Left lobe of liver (tissue), 2 donors: ENCODE measurements around the gene PIGW. TPM values are rescaled to one million over a fixed set of nuclear protein-coding genes. Genes with fewer than 3 reads are reported as not detected.

ENCODE experiments used
- ATAC-seq: fragments of 200-7000 bp; cut with Tn5 transposase; one replicate; pipeline ENCODE4 v1.9.1; 2020; ENCODE audit warnings: mild to moderate bottlenecking, moderate library complexity
- DNase-seq: peaks from one replicate; pipeline ENCODE4 v3.0.0-alpha.2; 2020; ENCODE audit warnings: low spot score
- total RNA-seq: library from RNA; stranded (reverse); gene quantifications from one replicate; pipeline ENCODE4 v1.2.1, GENCODE V29; 2021
- donor health status: DM: no; HTN: no; CAD: no; lungs with moderate emphysema.
- donor health status: DM: no; HTN: yes; CAD: no.

PIGW gene
- total RNA-seq, 1 donor from 2014 or later = 3.3 TPM

DNA sequence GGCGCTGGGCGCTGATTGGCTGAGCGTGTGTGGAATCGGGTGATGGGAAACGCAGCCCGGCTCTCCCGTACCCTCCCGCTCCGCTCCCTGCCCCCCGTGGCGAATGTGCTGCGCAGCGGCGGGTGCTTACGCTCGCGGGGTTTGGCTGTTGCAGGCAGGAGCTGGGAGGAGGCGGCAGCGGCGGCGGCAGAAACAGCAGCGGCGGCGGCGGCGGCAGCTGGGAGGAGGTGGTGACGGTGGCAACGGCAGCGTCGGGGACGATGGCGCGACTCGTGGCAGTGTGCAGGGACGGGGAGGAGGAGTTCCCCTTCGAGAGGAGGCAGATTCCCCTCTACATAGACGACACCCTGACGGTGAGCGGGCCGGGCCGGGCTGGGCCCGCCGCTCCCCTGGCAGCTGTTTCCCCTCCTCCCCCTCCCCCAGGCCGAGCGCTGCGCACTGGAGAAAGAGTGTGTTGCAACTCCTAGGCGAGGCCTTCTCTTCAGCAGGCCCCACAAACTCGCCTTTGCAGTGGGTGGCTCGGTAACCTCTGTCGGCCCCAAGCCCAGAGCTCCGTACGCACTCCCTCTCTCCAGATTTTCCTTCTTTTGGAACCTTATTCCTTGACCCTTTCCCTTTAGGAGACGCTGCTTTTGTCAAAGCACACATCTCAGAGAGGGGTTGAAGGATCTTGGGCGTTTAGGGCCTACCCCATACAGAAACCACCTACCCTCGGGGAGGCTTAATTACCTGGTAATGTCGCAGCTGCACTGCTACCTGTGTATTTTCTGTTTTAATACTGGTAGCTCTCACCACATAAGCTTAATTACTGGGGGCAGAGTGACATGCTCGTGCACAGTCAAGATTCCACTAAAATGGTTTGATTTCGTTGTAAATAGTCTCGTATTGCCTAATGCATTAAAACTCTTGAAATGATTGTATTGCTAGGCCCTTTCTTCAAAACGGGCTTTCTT is 11.0 kb downstream of the PIGW start:
- DNase-seq (peak; percentile 83), ATAC-seq (peak; percentile 81)

DNA sequence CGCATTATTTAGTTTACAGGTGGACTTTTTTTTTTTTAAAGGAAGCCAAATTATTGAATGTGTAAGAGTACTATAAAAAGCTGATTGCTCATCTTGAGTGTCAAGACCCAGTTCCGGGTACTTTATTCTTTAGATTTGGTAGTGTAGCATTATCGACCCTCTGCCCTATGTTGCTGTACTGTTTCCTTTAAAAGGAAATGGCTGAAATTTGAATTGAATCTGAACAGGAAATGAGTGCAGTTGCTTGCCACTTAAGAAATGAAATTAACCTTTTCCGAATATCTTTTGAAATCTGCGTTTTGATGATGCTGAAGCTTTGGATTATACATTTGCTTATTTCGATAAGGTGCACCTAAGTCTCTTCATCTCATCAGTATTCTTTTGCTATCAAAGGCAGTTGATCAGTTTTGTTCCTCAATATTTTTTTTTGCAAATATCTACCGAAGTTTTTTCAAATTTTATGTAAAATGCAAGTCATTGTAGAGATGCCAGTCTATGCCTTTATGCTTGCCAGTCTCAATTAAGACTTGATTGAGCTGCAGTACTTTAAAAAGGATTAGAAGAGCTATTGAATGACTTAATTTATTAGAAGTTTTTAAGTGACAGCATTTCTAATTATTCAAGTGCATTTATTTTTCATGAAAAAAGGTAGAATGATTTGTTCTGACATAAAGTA is 11.8 kb downstream of the PIGW start:
- ATAC-seq (no peak), DNase-seq (no peak)

DNA sequence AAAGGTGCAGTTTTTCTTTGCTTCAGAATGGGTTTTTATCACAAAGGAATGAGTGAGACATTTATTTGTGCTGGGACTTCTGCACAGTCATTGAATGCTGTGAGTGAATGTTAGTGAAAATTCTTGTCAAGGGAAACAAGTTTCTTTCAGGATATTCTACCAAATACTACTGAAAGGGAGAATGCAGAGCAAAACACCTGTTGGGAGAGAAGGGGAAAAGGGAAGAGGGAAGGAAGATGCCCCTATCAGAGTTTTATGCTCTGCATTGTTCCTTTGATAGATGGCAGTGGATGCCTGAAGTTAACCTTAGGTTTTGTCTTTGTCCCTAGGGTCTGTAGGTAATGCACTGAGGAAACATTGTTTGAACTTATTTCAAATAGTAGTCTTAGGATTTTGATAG is 13.0 kb downstream of the PIGW start:
- DNase-seq (no peak), ATAC-seq (no peak)

DNA sequence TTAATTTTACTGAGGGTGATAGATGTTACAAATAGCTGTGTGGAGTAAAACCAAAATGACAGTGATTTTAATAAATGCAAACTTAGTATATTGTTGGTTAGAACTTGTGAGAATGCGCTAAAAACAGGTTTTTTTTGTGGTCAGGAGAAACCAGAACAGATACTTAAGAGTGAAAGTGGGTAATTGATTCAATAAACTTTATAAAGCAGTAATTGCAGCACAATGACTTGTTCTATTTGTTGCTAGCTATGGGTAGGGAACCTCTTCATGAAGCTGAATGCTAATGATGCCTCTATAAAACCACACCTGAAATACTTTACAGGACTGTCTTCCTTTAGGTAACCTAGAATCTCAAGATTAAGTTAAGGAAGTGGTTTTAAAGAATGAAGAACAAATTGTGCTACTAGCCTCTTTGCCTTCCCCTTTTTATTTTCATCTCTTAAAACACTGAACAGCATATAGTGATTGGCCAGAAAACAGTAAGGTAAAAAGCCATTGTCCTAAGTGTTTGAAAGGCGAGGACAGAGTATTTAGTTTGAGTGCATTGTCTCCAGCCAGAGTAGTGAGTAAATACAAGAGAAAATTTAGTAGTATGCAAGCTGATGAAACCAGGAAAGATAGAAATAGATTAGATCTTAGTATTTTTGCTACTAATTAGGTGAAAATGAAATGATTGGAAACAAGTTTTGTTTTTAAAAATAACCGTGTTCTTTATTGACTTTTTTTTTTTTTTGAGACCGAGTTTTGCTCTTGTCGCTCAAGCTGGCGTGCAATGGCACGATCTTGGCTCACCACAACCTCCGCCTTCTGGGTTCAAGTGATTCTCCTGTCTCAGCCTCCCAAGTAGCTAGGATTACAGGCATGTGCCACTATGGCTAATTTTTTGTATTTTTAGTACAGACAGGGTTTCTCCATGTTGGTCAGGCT is 16.0 kb downstream of the PIGW start:
- no peak for ATAC-seq
- DNase-seq = no peak

DNA sequence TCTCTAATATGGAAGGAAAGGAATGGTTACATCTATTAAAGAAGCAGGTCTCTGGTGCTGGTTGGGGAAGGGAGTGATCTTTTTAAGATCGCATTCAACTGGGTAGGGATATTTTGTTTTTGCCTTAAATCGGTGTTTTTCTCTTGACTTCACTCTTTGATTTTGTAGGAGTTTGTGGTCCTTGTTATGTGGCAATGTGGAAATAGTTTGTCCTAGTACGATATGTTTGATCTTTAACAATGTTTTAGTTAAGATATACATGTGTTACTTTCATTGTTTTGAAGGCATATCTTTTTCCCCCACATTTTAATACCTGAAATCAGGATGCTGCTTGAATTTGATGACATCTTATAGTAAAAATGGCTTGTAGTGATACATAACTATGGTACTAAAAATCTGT is 18.7 kb downstream of the PIGW start:
- no peak for ATAC-seq
- DNase-seq = no peak

DNA sequence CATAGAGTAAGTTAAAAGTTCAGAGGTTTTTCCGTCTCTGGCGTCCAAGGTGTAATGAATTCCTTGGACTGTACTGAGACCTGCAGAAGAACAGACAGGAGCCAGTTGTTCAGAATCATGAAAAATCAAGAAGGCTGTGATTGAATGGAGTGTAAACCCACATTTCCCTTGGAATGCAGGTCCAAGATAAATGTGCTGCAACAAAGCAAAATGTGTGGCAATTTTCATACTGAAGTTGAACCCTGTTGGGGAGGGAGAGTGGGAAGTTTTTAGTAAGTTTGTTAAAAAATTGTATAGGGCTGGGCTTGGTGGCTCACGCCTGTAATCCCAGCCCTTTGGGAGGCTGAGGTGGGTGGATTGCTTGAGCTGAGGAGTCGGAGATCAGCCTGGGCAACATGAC is 31.3 kb downstream of the PIGW start:
- DNase-seq = no peak
- ATAC-seq = no peak

DNA sequence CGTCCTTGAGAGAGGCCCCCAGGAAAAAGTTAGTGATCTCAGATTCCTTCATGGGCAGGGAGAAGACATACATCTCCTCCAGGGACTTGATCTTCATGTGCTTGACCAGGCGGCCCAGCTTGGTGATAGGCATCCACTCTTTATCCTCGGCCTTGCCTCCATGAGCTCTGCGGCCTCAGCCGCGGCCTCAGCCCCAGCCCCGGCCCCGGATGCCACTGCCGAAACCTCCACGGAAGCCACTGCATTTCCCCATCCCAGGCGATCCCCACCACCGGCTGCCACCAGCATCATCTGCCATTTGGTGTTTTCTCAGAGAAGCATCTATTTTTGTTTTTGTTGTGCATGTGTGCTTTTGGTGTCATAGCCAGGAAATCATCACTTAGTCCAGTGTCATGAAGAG is 40.2 kb downstream of the PIGW start:
- ATAC-seq (no peak), DNase-seq (no peak)

DNA sequence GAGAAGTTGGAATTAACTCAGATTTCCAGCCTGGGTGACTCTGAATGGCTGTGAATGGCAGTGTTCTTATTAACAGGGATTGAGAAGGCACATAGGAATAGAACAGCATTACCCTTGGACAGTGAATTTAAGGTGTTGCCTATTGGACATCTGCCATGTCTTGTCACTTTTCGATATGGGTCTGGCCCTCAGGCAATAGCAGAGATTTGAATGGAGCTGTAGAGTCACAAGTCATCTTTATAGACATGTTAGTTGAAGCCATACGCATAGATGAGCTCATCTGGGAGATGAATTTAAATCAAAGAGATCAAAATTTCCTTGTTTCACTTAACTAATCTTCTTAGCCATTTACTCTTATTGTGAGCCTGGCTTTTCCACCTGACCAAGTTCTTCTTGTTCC is 42.0 kb downstream of the PIGW start:
- no peak for DNase-seq
- ATAC-seq = no peak

DNA sequence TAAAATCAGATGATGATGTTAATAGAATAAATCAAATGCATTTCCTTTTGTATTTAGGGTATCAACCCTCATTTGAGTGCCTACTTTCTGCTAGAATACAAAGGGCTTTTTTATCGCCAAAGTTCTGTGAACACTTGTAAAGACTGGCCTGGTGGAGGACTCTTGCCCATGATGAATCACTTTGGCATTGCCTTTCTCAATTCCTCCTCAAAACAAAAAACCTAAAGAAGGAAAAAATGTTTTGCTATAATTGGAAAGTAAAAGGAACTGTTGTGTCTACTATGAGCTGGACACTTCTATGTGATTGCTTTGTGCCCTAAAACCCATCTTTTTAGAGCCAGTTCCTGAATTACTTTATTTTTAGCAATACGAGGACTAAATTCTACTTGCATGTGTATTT is 43.9 kb downstream of the PIGW start:
- no peak for DNase-seq
- no peak for ATAC-seq

DNA sequence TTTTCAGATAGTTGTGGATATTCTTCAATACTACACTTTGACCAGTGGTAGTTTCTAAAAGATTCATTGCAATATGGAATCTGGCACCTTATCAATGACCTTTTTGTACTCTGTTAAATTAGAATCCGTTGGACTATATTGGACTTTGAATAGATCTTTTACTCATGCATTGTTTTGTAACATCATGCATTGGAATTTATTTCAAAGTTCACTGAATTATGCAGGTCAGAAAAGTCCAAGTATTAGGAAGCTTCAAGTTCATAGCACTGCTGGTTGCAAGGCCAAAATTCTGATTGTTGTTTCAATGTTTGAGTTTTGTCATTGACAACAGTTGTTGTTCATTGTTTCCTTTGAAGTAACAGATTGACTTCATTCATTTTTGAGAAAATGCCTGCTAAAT is 49.0 kb downstream of the PIGW start:
- DNase-seq = no peak
- peak; percentile 68 for ATAC-seq

DNA sequence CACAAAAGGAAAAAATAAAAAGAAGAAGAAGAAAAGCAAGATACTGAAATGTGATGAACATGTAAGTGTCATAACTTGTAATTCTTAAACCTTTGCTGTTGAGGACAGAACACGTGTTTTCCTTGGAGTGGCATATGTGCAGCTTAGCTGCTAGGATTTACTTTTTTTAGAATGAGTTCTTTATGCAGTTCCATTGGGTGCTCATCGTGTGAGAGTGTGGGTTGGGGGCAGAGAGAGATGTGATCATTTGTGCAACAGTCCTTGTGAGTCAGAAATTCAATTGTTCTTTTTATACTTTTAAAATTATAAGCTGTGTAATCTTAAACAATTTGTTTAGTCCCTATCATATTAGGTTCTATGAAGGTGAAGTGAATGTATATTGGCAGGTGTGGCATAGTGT is 51.4 kb downstream of the PIGW start:
- ATAC-seq (no peak), DNase-seq (no peak)

Other genes with a start within 250 kb of the PIGW start
- not detected for gene TBC1D3G, start 211.1 kb upstream of the PIGW start, total RNA-seq
- gene TBC1D3H, start 146.6 kb upstream of the PIGW start, total RNA-seq = not detected
- 10.7 TPM for gene ZNHIT3, start 48.3 kb upstream of the PIGW start, total RNA-seq
- gene MYO19, start 119 bp upstream of the PIGW start, total RNA-seq = 22.2 TPM
- 30.1 TPM for gene GGNBP2, start 9.9 kb downstream of the PIGW start, total RNA-seq
- 11.3 TPM for gene DHRS11, start 56.9 kb downstream of the PIGW start, total RNA-seq
- gene MRM1, start 66.6 kb downstream of the PIGW start, total RNA-seq = 6.4 TPM